Spleen (tissue), 11 donors: ENCODE results near the gene LMO2. TPM values are rescaled to one million over a fixed set of nuclear protein-coding genes. Genes with fewer than 3 reads are reported as not detected.

ENCODE experiments used
- DNase-seq: peaks from one replicate; pipeline ENCODE4 v3.0.0-alpha.2; 2020
- H3K27ac ChIP-seq, 8 donors: fragments of 200-600 bp; sonication (generic) in 7 of 8; 1 replicate in 4 of 8; 2 replicates in 4 of 8; pipeline versions ENCODE4 v1.5.0 to v1.8.0; 2016 to 2021; ENCODE audit warnings: inconsistent platforms in 4 of 8, mild to moderate bottlenecking in 4 of 8, moderate library complexity in 1 of 8
- H3K27me3 ChIP-seq, 7 donors: fragments of 200-600 bp; sonication (generic) in 6 of 7; replicated peaks in 1 of 7; 1 replicate in 4 of 7; 2 replicates in 3 of 7; pipeline versions ENCODE4 v1.5.0 to v1.8.0; 2016 to 2021; ENCODE audit warnings: inconsistent platforms in 3 of 7, mild to moderate bottlenecking in 1 of 7
- H3K36me3 ChIP-seq, 6 donors: fragments of 200-600 bp; sonication (generic) in 5 of 6; 1 replicate in 4 of 6; 2 replicates in 2 of 6; pipeline versions ENCODE4 v1.5.0 to v1.8.0; 2016 to 2021; ENCODE audit warnings: inconsistent platforms in 2 of 6
- H3K4me1 ChIP-seq, 6 donors: fragments of 200-600 bp; sonication (generic) in 5 of 6; 1 replicate in 3 of 6; 2 replicates in 3 of 6; pipeline versions ENCODE4 v1.5.0 to v1.8.0; 2016 to 2021; ENCODE audit warnings: inconsistent platforms in 3 of 6
- H3K4me3 ChIP-seq, 8 donors: fragments of 200-600 bp; sonication (generic) in 7 of 8; 1 replicate in 4 of 8; 2 replicates in 4 of 8; pipeline versions ENCODE4 v1.5.0 to v1.8.0; 2016 to 2021; ENCODE audit warnings: inconsistent platforms in 4 of 8, mild to moderate bottlenecking in 4 of 8, moderate library complexity in 2 of 8
- H3K9me3 ChIP-seq, 8 donors: fragments of 200-600 bp; sonication (generic) in 7 of 8; 1 replicate in 4 of 8; 2 replicates in 4 of 8; pipeline versions ENCODE4 v1.5.0 to v1.8.0; 2016 to 2021; ENCODE audit warnings: inconsistent platforms in 4 of 8
- POLR2A ChIP-seq, 3 donors: fragments of 450-650 bp; IDR thresholded peaks; one replicate each; pipeline ENCODE4 v1.5.1; 2017; ENCODE audit warnings: antibody characterized with exemption in 3 of 3, mild to moderate bottlenecking in 1 of 3
- POLR2AphosphoS5 ChIP-seq, 3 donors: sonication (generic); formaldehyde crosslinking; IDR thresholded peaks; one replicate each; pipeline ENCODE4 v1.5.1; 2017; ENCODE audit warnings: antibody characterized with exemption in 3 of 3
- WGBS, 5 donors: extraction: QIAGEN DNeasy Blood & Tissue Kit in 3 of 5; methylation state at CpG; one replicate each; pipeline versions ENCODE4 v1.1.5 to v1.1.7; 2013 to 2018; 5-methylcytosine and 5-hydroxymethylcytosine counted together
- intact Hi-C: fragments of 100-400 bp; cut with DNase I; formaldehyde crosslinking; loops from one replicate; pipeline ENCODE4 v1.15.0; 2023; ENCODE audit warnings: low total_unique reads
- polyA plus RNA-seq, 3 donors: library from polyadenylated mRNA; stranded (reverse); fragments of 200-250 nt; gene quantifications; one replicate each; pipeline ENCODE4 v1.2.1, GENCODE V29; 2013
- total RNA-seq, 7 donors: library from RNA; depleted of rRNA in 3 of 7; stranded (reverse); fragments of >200 nt in 3 of 7; fragmentation: NEBNext Ultra II Directional in 4 of 7; extraction: Animal tissue kit (Norgen Biotek cat#: 25700) in 4 of 7; gene quantifications; one replicate each; pipeline versions ENCODE4 v1.1.0 to v1.2.1, GENCODE V29; 2016 to 2021
- TF ChIP-seq, protein P1 (sequence below), 11 experiments: fragments of 200-600 bp in 7 of 11; fragments of 450-650 bp in 4 of 11; sonication (generic) in 4 of 11; IDR thresholded peaks in 8 of 11; conservative IDR thresholded peaks in 3 of 11; 1 replicate in 7 of 11; 2 replicates in 4 of 11; pipeline versions ENCODE4 v1.4.0 to v1.8.0; 2016 to 2021; ENCODE audit warnings: antibody characterized with exemption in 11 of 11, inconsistent platforms in 4 of 11, mild to moderate bottlenecking in 1 of 11
- donor health status: healthy with polysubstance abuse.
- donor health status: DM: no; HTN: no; CAD: no; lungs with moderate emphysema.
- donor health status: DM: no; HTN: no; CAD: no.
- donor health status: Bipolar disorder and iron deficiency.
- donor health status: healthy.
- donor health status: DM: no; HTN: no; CAD: no.
- donor health status: DM: yes; HTN: yes; CAD: no.

The LMO2 gene
- total and polyA plus RNA-seq, 10 donors, result 36.0 to 79.4 (median 61.5) TPM

GRCh38 chr11:33904102-33904501, 12.2 kb upstream of the LMO2 start:
- intact Hi-C loops, result no loop called here

DNA sequence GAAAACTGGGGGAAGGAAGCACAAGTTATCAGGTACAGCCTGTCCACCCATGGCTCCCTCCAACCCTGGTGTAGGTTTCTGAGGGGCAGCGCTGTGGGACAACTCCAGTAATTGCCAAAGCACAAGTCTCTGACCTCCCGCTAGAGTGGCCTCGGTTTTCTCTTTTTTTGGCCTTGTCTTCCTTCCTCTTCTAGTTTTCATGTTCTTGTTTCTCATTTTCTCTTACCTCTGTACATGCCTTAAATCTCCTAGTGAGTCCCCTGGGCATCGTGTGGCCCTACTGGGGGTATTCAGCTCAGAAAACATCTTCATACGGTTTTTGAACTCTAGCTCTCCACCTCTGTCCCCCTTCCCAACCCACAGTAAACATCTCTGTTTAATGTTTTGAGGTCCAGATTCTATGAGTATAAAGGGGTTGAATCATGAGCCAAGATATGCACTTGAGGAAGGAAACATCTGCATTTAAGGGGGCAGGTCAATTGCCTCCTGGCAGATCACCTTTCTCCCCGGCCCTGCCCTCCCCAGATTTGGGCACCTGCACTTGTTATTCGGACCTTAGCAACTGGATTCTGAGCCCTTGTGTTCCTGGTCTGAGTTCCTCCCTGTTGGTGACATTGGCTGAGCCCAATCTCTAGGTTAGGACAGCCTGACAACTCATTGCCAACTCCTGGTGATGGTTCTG, 8.4 kb upstream of the LMO2 start:
- H3K27me3 ChIP-seq, result no peaks in the 10 kb centered on the region
- H3K36me3 ChIP-seq, result no peaks in the 10 kb centered on the region
- H3K4me3 ChIP-seq, result no peak overlapping the region
- no peak for DNase-seq
- WGBS, 5 donors, result 21 to 40% (median 34%) methylated on average over 7 of the region's 7 CpGs
- H3K4me1 ChIP-seq, result peaks cover 13 to 63% (median 38%) of the 10 kb centered on the region in 6 donors
- H3K9me3 ChIP-seq, result no peaks in the 10 kb centered on the region
- intact Hi-C loops, result no loop called here
- H3K27ac ChIP-seq, result peak overlapping the region in 6 of 8 donors; percentile 41 to 76 (median 69)
- TF ChIP-seq, protein P1, sequence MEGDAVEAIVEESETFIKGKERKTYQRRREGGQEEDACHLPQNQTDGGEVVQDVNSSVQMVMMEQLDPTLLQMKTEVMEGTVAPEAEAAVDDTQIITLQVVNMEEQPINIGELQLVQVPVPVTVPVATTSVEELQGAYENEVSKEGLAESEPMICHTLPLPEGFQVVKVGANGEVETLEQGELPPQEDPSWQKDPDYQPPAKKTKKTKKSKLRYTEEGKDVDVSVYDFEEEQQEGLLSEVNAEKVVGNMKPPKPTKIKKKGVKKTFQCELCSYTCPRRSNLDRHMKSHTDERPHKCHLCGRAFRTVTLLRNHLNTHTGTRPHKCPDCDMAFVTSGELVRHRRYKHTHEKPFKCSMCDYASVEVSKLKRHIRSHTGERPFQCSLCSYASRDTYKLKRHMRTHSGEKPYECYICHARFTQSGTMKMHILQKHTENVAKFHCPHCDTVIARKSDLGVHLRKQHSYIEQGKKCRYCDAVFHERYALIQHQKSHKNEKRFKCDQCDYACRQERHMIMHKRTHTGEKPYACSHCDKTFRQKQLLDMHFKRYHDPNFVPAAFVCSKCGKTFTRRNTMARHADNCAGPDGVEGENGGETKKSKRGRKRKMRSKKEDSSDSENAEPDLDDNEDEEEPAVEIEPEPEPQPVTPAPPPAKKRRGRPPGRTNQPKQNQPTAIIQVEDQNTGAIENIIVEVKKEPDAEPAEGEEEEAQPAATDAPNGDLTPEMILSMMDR (IDR thresholded peaks at IDR 0.05 in 8 of 11, conservative IDR thresholded peaks at IDR 0.05 in 3 of 11), result no peak
- TF ChIP-seq POLR2A (IDR thresholded peaks at IDR 0.05) (no peak), POLR2AphosphoS5 (IDR thresholded peaks at IDR 0.05) (no peak)

More at GRCh38 chr11:33904102-33904501, 12.2 kb upstream of the LMO2 start:
- TF ChIP-seq POLR2AphosphoS5 (IDR thresholded peaks at IDR 0.05) (no peak), POLR2A (IDR thresholded peaks at IDR 0.05) (no peak)
- TF ChIP-seq, protein P1 (IDR thresholded peaks at IDR 0.05 in 8 of 11, conservative IDR thresholded peaks at IDR 0.05 in 3 of 11), result no peak
- no peak overlapping the region for H3K4me3 ChIP-seq
- no peak for DNase-seq
- H3K36me3 ChIP-seq, result no peaks in the 10 kb centered on the region
- no peak overlapping the region for H3K27ac ChIP-seq
- peaks cover 0 to 5% (median 0%) of the 10 kb centered on the region in 8 donors for H3K9me3 ChIP-seq
- 79 to 90% (median 82%) methylated on average over 5 of the region's 5 CpGs for WGBS, 5 donors
- no peaks in the 10 kb centered on the region for H3K27me3 ChIP-seq
- H3K4me1 ChIP-seq, result peaks cover 9 to 53% (median 32%) of the 10 kb centered on the region in 6 donors

- intact Hi-C loops, result no loop called here
- DNase-seq, result no peak
- Histone ChIP-seq H3K27ac (peak overlapping the region in 7 of 8 donors; percentile 41 to 76 (median 69)), H3K4me1 (peaks cover 21 to 71% (median 46%) of the 10 kb centered on the region in 6 donors), H3K36me3 (no peaks in the 10 kb centered on the region), H3K27me3 (no peaks in the 10 kb centered on the region), H3K4me3 (no peak overlapping the region), H3K9me3 (no peaks in the 10 kb centered on the region)
- 37 to 61% (median 50%) methylated on average over 11 of the region's 11 CpGs for WGBS, 5 donors
- peak in 1 of 3 donors; percentile 1 for TF ChIP-seq POLR2A (IDR thresholded peaks at IDR 0.05)
- TF ChIP-seq, protein P1 (IDR thresholded peaks at IDR 0.05 in 8 of 11, conservative IDR thresholded peaks at IDR 0.05 in 3 of 11), result no peak
- peak in 2 of 3 donors; percentile 55 to 85 for TF ChIP-seq POLR2AphosphoS5 (IDR thresholded peaks at IDR 0.05)
These were observed 7.6 kb upstream of the LMO2 start for GRCh38 chr11:33899400-33900037.

- DNase-seq, result no peak
- WGBS, 5 donors, result 75 to 86% (median 84%) methylated on average over 3 of the region's 3 CpGs
- H3K36me3 ChIP-seq, result no peaks in the 10 kb centered on the region
- H3K4me1 ChIP-seq, result peaks cover 22 to 74% (median 51%) of the 10 kb centered on the region in 6 donors
- TF ChIP-seq, protein P1 (IDR thresholded peaks at IDR 0.05 in 8 of 11, conservative IDR thresholded peaks at IDR 0.05 in 3 of 11), result no peak
- TF ChIP-seq POLR2AphosphoS5 (IDR thresholded peaks at IDR 0.05) (no peak), POLR2A (IDR thresholded peaks at IDR 0.05) (no peak)
- H3K9me3 ChIP-seq, result no peaks in the 10 kb centered on the region
- no peak overlapping the region for H3K4me3 ChIP-seq
- H3K27me3 ChIP-seq, result no peaks in the 10 kb centered on the region
- intact Hi-C loops, result no loop called here
- peak overlapping the region in 7 of 8 donors; percentile 29 to 76 (median 69) for H3K27ac ChIP-seq
These were observed 7.1 kb upstream of the LMO2 start for GRCh38 chr11:33898957-33899356.
